Activated T-cell treated with anti-CD3 and anti-CD28 coated beads, Interleukin-2, amount 50 U/mL, for 24 hours (primary cell): Measurements from ENCODE around the gene ROGDI.

Experiments
- DNase-seq: peaks from one replicate; pipeline ENCODE4 v3.0.0-alpha.2; 2020
- H3K27ac Mint-ChIP-seq: 2 replicates; pipeline ENCODE4 v1.8.0; 2020; ENCODE audit warnings: mild to moderate bottlenecking, mixed read lengths
- H3K27me3 Mint-ChIP-seq: 2 replicates; pipeline ENCODE4 v1.8.0; 2020; ENCODE audit warnings: mixed read lengths
- H3K36me3 Mint-ChIP-seq: 2 replicates; pipeline ENCODE4 v1.8.0; 2020; ENCODE audit warnings: low read depth, mixed read lengths
- H3K4me1 Mint-ChIP-seq: 2 replicates; pipeline ENCODE4 v1.8.0; 2020; ENCODE audit warnings: low read depth, mixed read lengths
- H3K4me3 Mint-ChIP-seq: 2 replicates; pipeline ENCODE4 v1.8.0; 2020; ENCODE audit warnings: mild to moderate bottlenecking, moderate library complexity, mixed read lengths
- H3K9me3 Mint-ChIP-seq: 2 replicates; pipeline ENCODE4 v1.8.0; 2020; ENCODE audit warnings: mixed read lengths

ROGDI gene

GRCh38 chr16:4802659-4803287 is 340 bp upstream of the ROGDI start:
- Mint-ChIP-seq H3K4me1 (peaks cover 17% of the 10 kb centered on the region), H3K27me3 (no peaks in the 10 kb centered on the region), H3K4me3 (peak overlapping the region; percentile 80), H3K36me3 (peaks cover 36% of the 10 kb centered on the region), H3K9me3 (no peaks in the 10 kb centered on the region), H3K27ac (peak overlapping the region; percentile 77)
- peak; percentile 96 for DNase-seq

GRCh38 chr16:4801051-4801961 is 1.1 kb downstream of the ROGDI start:
- DNase-seq = no peak
- H3K4me3 Mint-ChIP-seq = peak overlapping the region; percentile 78
- no peak overlapping the region for H3K27ac Mint-ChIP-seq
- peaks cover 26% of the 10 kb centered on the region for H3K36me3 Mint-ChIP-seq
- peaks cover 17% of the 10 kb centered on the region for H3K4me1 Mint-ChIP-seq
- H3K27me3 Mint-ChIP-seq = no peaks in the 10 kb centered on the region
- no peaks in the 10 kb centered on the region for H3K9me3 Mint-ChIP-seq

- peak overlapping the region; percentile 55 for H3K4me3 Mint-ChIP-seq
- DNase-seq = no peak
- no peak overlapping the region for H3K27ac Mint-ChIP-seq
- peaks cover 20% of the 10 kb centered on the region for H3K36me3 Mint-ChIP-seq
- H3K27me3 Mint-ChIP-seq = no peaks in the 10 kb centered on the region
- H3K4me1 Mint-ChIP-seq = peaks cover 17% of the 10 kb centered on the region
- no peaks in the 10 kb centered on the region for H3K9me3 Mint-ChIP-seq
Observed at GRCh38 chr16:4800290-4801041, 2.0 kb downstream of the ROGDI start.

GRCh38 chr16:4799171-4799855 is 3.1 kb downstream of the ROGDI start:
- Mint-ChIP-seq H3K36me3 (peaks cover 9% of the 10 kb centered on the region), H3K4me3 (no peak overlapping the region), H3K9me3 (no peaks in the 10 kb centered on the region)

DNA sequence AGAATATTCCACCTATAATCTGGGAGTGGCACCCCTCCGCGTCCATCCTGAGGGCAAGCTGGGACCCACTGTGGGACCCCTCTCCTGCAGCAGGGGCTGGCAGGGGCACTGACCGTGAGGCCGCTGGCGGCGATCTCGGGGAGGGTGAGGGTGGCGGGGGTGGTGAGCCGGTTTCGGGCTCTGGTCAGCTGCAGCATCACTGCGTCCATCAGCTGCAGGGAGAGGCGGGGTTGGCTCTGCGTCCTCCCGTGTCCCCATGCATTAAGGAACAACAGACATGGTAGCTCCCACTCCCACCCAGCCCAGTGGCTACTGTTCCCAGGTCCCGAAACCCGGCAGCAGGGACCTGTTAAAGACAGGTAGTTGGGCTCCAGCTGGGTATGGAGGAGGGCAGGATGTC is 4.0 kb downstream of the ROGDI start:
- Mint-ChIP-seq H3K4me3 (no peak overlapping the region), H3K4me1 (peaks cover 14% of the 10 kb centered on the region), H3K27me3 (no peaks in the 10 kb centered on the region), H3K9me3 (no peaks in the 10 kb centered on the region), H3K36me3 (no peaks in the 10 kb centered on the region), H3K27ac (no peak overlapping the region)
- DNase-seq = no peak

More at GRCh38 chr16:4799171-4799855, 3.1 kb downstream of the ROGDI start:
- no peak for DNase-seq
- H3K4me1 Mint-ChIP-seq = peaks cover 17% of the 10 kb centered on the region
- no peaks in the 10 kb centered on the region for H3K27me3 Mint-ChIP-seq
- no peak overlapping the region for H3K27ac Mint-ChIP-seq

DNA sequence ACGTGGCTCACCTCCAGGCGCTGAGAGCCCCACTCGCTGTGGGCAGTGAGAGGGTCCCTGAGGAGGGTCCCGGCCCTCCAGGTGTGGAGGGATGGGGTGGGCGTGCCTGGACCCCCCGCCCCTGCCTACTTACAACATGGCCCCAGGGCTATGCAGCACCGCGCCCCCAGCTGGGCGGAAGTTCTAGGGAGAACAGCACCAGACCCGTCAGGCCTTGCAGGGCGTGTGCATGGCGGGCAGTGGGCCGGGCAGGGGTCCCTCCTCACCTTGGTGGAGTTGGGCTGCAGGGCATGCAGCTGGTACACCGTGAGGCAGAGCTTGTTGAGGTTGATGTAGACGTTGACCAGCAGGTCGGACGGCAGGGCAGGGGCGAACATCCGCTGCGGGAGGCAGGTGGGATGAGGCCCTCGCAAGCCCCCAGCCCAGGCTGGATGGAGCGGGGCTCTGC is 4.6 kb downstream of the ROGDI start:
- no peak for DNase-seq
- no peak overlapping the region for H3K4me3 Mint-ChIP-seq

GRCh38 chr16:4796982-4797804 is 5.2 kb downstream of the ROGDI start:
- H3K36me3 Mint-ChIP-seq = no peaks in the 10 kb centered on the region
- H3K27me3 Mint-ChIP-seq = no peaks in the 10 kb centered on the region
- no peak overlapping the region for H3K4me3 Mint-ChIP-seq
- H3K9me3 Mint-ChIP-seq = no peaks in the 10 kb centered on the region
- peaks cover 8% of the 10 kb centered on the region for H3K4me1 Mint-ChIP-seq
- DNase-seq = no peak
- no peak overlapping the region for H3K27ac Mint-ChIP-seq

More for the DNA sequence above, 4.6 kb downstream of the ROGDI start:
- Mint-ChIP-seq H3K36me3 (no peaks in the 10 kb centered on the region), H3K27ac (no peak overlapping the region), H3K27me3 (no peaks in the 10 kb centered on the region), H3K4me1 (peaks cover 8% of the 10 kb centered on the region), H3K9me3 (no peaks in the 10 kb centered on the region)

DNA sequence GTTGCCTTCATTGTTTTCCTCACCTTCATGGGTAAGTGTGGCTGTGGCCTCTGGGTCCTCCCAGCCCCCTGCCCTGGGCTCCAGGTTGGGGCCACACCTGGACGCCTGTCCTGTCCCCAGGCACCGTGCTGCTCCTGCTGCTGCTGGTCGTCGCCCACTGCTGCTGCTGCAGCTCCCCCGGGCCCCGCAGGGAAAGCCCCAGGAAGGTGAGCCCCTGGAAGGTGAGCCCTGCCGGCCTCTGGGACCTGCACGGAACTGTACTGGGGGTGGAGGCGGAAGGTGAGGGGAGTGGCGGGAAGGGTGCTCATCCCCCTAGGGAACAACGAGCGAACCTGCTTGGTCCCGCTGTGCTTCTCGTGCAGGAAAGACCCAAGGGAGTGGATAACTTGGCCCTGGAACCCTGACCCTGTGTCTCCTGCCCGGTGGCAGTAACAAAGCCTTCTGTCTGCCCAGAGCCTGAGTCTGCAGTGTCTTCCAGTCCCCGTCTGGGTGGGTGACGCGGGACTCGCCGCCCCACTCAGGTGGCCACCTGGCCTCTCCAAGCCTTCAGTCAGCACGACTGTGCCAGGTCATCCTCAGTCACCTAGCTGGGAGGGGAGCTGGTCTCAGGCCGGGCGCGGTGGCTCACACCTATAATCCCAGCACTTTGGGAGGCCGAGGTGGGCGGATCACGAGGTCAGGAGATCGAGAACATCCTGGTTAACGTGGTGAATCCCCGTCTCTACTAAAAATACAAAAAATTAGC is 6.4 kb downstream of the ROGDI start:
- no peak for DNase-seq
- no peaks in the 10 kb centered on the region for H3K9me3 Mint-ChIP-seq
- H3K36me3 Mint-ChIP-seq = no peaks in the 10 kb centered on the region
- no peak overlapping the region for H3K27ac Mint-ChIP-seq
- H3K4me1 Mint-ChIP-seq = peaks cover 3% of the 10 kb centered on the region
- no peaks in the 10 kb centered on the region for H3K27me3 Mint-ChIP-seq
- H3K4me3 Mint-ChIP-seq = no peak overlapping the region

GRCh38 chr16:4795181-4795827 is 7.1 kb downstream of the ROGDI start, which contains the start of gene SMIM22:
Gene SMIM22, plus strand, starts transcription at chr16:4795369. Its CDS starts 366 bp downstream, at chr16:4795735.
- H3K27ac Mint-ChIP-seq = no peak within 1 kb of the TSS
- DNase-seq = no peak
- H3K9me3 Mint-ChIP-seq = no peaks in the 10 kb centered on the region
- no peaks in the 10 kb centered on the region for H3K4me1 Mint-ChIP-seq
- H3K36me3 Mint-ChIP-seq = no peaks in the 10 kb centered on the region
- no peak within 1 kb of the TSS for H3K4me3 Mint-ChIP-seq
- H3K27me3 Mint-ChIP-seq = no peaks in the 10 kb centered on the region

GRCh38 chr16:4792951-4793513 is 9.4 kb downstream of the ROGDI start:
- Mint-ChIP-seq H3K4me3 (no peak overlapping the region), H3K4me1 (no peaks in the 10 kb centered on the region), H3K9me3 (no peaks in the 10 kb centered on the region), H3K27me3 (no peaks in the 10 kb centered on the region), H3K27ac (no peak overlapping the region), H3K36me3 (no peaks in the 10 kb centered on the region)
- DNase-seq = no peak

DNA sequence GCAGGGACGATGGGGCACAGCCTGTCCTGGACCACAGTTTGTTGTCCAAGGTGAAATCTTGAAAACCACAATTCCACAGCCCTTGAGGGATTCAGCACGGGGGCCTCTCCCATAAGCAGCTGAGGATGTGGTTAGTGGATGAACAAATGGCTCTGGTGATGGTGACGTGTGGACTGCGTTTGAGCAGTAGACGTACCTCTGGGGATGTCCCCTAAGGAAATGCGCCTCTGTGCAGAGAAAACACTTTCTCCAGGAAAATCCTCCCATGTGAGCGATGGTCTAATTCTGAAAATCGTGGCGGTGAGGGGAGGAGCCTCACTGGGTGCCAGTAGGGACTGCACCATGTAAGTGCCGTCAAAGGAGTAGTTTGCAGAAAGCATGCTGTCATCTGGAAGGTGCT is 11.6 kb downstream of the ROGDI start:
- Mint-ChIP-seq H3K27ac (no peak overlapping the region), H3K4me1 (no peaks in the 10 kb centered on the region), H3K9me3 (no peaks in the 10 kb centered on the region), H3K4me3 (no peak overlapping the region), H3K36me3 (no peaks in the 10 kb centered on the region), H3K27me3 (no peaks in the 10 kb centered on the region)
- no peak for DNase-seq

- H3K4me1 Mint-ChIP-seq = no peaks in the 10 kb centered on the region
- no peak overlapping the region for H3K4me3 Mint-ChIP-seq
- no peaks in the 10 kb centered on the region for H3K9me3 Mint-ChIP-seq
- DNase-seq = no peak
- H3K27me3 Mint-ChIP-seq = no peaks in the 10 kb centered on the region
- no peak overlapping the region for H3K27ac Mint-ChIP-seq
- no peaks in the 10 kb centered on the region for H3K36me3 Mint-ChIP-seq
Observed at GRCh38 chr16:4790261-4790660, 12.2 kb downstream of the ROGDI start.
